ENCODE results near the gene ZBTB47. TPM values are rescaled to one million over a fixed set of nuclear protein-coding genes. Genes with fewer than 3 reads are reported as not detected.

ZBTB47 gene
- total and polyA plus RNA-seq, 2 experiments from 2014 or later = 5.2 to 72.8 TPM

- no peaks in the 10 kb centered on the region for H3K9me2 ChIP-seq (ENCODE audit: insufficient read depth)
- no peak overlapping the region for H3K4me2 ChIP-seq (ENCODE audit: unreplicated experiment)
- 0 out of 2 replicates have a peak, but pooled peaks cover 4% of the 10 kb centered on the region for H4K20me1 ChIP-seq (ENCODE audit: insufficient read depth)
- no peaks in the 10 kb centered on the region for H3K4me1 ChIP-seq (ENCODE audit: insufficient read depth)
- TF ChIP-seq EZH2phosphoT487 (IDR thresholded peaks at IDR 0.05; ENCODE audit: insufficient read depth, low read depth) (no peak), EZH2 (IDR thresholded peaks at IDR 0.05; ENCODE audit: insufficient read depth, poor library complexity, severe bottlenecking) (no peak)
- no peak overlapping the region for H2AFZ ChIP-seq
- DNase-seq = peak; percentile 34
- peaks cover 46% of the 10 kb centered on the region for H3F3A ChIP-seq (ENCODE audit: insufficient read depth)
- H3K79me2 ChIP-seq (ENCODE audit: insufficient read depth) = peaks cover 90% of the 10 kb centered on the region
- H3K36me3 ChIP-seq (ENCODE audit: low read depth) = peaks cover 90% of the 10 kb centered on the region
- H3K9me3 ChIP-seq (ENCODE audit: low read depth) = no peaks in the 10 kb centered on the region
- H3K27ac ChIP-seq = peak overlapping the region; percentile 36
- H3K4me3 ChIP-seq = no peak overlapping the region
- in situ Hi-C loops (cut with MboI) = no loop called here
- WGBS, 2 experiments (ENCODE audit: low coverage in 1 of 2, low lambda C conversion rate in 2 of 2, missing lambda C conversion rate in 2 of 2) = 73 to 78% methylated on average over 6 of the region's 6 CpGs
- no peaks in the 10 kb centered on the region for H3K27me3 ChIP-seq (replicated peaks; ENCODE audit: insufficient read depth)
- H3K9ac ChIP-seq = peak overlapping the region; percentile 6; the same call in 1 of the 2 replicates
These were observed 15.1 kb upstream of the ZBTB47 start for GRCh38 chr3:42638339-42638842.

- Histone ChIP-seq H3K27me3 (replicated peaks; ENCODE audit: insufficient read depth) (no peaks in the 10 kb centered on the region), H3K4me2 (ENCODE audit: unreplicated experiment) (no peak overlapping the region), H4K20me1 (ENCODE audit: insufficient read depth) (no peaks in the 10 kb centered on the region), H3K9me2 (ENCODE audit: insufficient read depth) (no peaks in the 10 kb centered on the region), H3K9me3 (ENCODE audit: low read depth) (no peaks in the 10 kb centered on the region), H3F3A (ENCODE audit: insufficient read depth) (peaks cover 48% of the 10 kb centered on the region), H3K79me2 (ENCODE audit: insufficient read depth) (peaks cover 90% of the 10 kb centered on the region), H3K27ac (peak overlapping the region; percentile 36), H3K4me3 (no peak overlapping the region), H3K4me1 (ENCODE audit: insufficient read depth) (no peaks in the 10 kb centered on the region), H3K36me3 (ENCODE audit: low read depth) (peaks cover 90% of the 10 kb centered on the region), H2AFZ (no peak overlapping the region), H3K9ac (no peak overlapping the region)
- no peak for DNase-seq
- 67 to 73% methylated on average over 6 of the region's 6 CpGs for WGBS, 2 experiments (ENCODE audit: low coverage in 1 of 2, low lambda C conversion rate in 2 of 2, missing lambda C conversion rate in 2 of 2)
- TF ChIP-seq EZH2 (IDR thresholded peaks at IDR 0.05; ENCODE audit: insufficient read depth, poor library complexity, severe bottlenecking) (no peak), EZH2phosphoT487 (IDR thresholded peaks at IDR 0.05; ENCODE audit: insufficient read depth, low read depth) (no peak)
- in situ Hi-C loops (cut with MboI) = no loop called here
These were observed 14.3 kb upstream of the ZBTB47 start for GRCh38 chr3:42639192-42639591.

GRCh38 chr3:42640129-42640528, 13.4 kb upstream of the ZBTB47 start:
- TF ChIP-seq EZH2 (IDR thresholded peaks at IDR 0.05; ENCODE audit: insufficient read depth, poor library complexity, severe bottlenecking) (no peak), EZH2phosphoT487 (IDR thresholded peaks at IDR 0.05; ENCODE audit: insufficient read depth, low read depth) (no peak)
- DNase-seq = no peak
- Histone ChIP-seq H3K27me3 (replicated peaks; ENCODE audit: insufficient read depth) (no peaks in the 10 kb centered on the region), H3K79me2 (ENCODE audit: insufficient read depth) (peaks cover 97% of the 10 kb centered on the region), H3K36me3 (ENCODE audit: low read depth) (peaks cover 85% of the 10 kb centered on the region), H4K20me1 (ENCODE audit: insufficient read depth) (no peaks in the 10 kb centered on the region), H3K9me3 (ENCODE audit: low read depth) (no peaks in the 10 kb centered on the region), H3K9me2 (ENCODE audit: insufficient read depth) (no peaks in the 10 kb centered on the region), H3K4me1 (ENCODE audit: insufficient read depth) (no peaks in the 10 kb centered on the region), H3F3A (ENCODE audit: insufficient read depth) (peaks cover 43% of the 10 kb centered on the region), H2AFZ (no peak overlapping the region), H3K9ac (no peak overlapping the region), H3K27ac (no peak overlapping the region), H3K4me2 (ENCODE audit: unreplicated experiment) (no peak overlapping the region), H3K4me3 (no peak overlapping the region)
- in situ Hi-C loops (cut with MboI) = no loop called here

- H3K4me2 ChIP-seq (ENCODE audit: unreplicated experiment) = no peak overlapping the region
- TF ChIP-seq EZH2 (IDR thresholded peaks at IDR 0.05; ENCODE audit: insufficient read depth, poor library complexity, severe bottlenecking) = no peak
- TF ChIP-seq EZH2phosphoT487 (IDR thresholded peaks at IDR 0.05; ENCODE audit: insufficient read depth, low read depth) = no peak
- WGBS, 2 experiments (ENCODE audit: low coverage in 1 of 2, low lambda C conversion rate in 2 of 2, missing lambda C conversion rate in 2 of 2) = 85 to 87% methylated on average over 6 of the region's 6 CpGs
- no peaks in the 10 kb centered on the region for H4K20me1 ChIP-seq (ENCODE audit: insufficient read depth)
- no peaks in the 10 kb centered on the region for H3K27me3 ChIP-seq (replicated peaks; ENCODE audit: insufficient read depth)
- H3K27ac ChIP-seq = no peak overlapping the region
- no peak overlapping the region for H2AFZ ChIP-seq
- H3K79me2 ChIP-seq (ENCODE audit: insufficient read depth) = peaks cover 100% of the 10 kb centered on the region
- H3K36me3 ChIP-seq (ENCODE audit: low read depth) = peaks cover 86% of the 10 kb centered on the region
- peaks cover 42% of the 10 kb centered on the region for H3F3A ChIP-seq (ENCODE audit: insufficient read depth)
- DNase-seq = no peak
- H3K4me1 ChIP-seq (ENCODE audit: insufficient read depth) = no peaks in the 10 kb centered on the region
- H3K9me3 ChIP-seq (ENCODE audit: low read depth) = no peaks in the 10 kb centered on the region
- no peak overlapping the region for H3K4me3 ChIP-seq
- in situ Hi-C loops (cut with MboI) = no loop called here
- H3K9ac ChIP-seq = no peak overlapping the region
- no peaks in the 10 kb centered on the region for H3K9me2 ChIP-seq (ENCODE audit: insufficient read depth)
These were observed 12.6 kb upstream of the ZBTB47 start for GRCh38 chr3:42640771-42641370.

Data from GM23248 (cell line).